Ishikawa (cell line): ENCODE data around the gene ADAM22.

Experiments used
- CEBPB ChIP-seq: IDR thresholded peaks from 2 replicates; pipeline ENCODE4 v1.6.1; 2012
- CREB1 ChIP-seq: IDR thresholded peaks from 2 replicates; pipeline ENCODE4 v1.6.1; 2012; ENCODE audit warnings: low read depth
- EGR1 ChIP-seq: IDR thresholded peaks from 2 replicates; pipeline ENCODE4 v1.6.1; 2012
- EP300 ChIP-seq: IDR thresholded peaks from 2 replicates; pipeline ENCODE4 v1.6.1; 2012; ENCODE audit warnings: borderline replicate concordance
- FOXM1 ChIP-seq: IDR thresholded peaks from 2 replicates; pipeline ENCODE4 v1.6.1; 2012; ENCODE audit warnings: low read depth, borderline replicate concordance
- MAX ChIP-seq: IDR thresholded peaks from 2 replicates; pipeline ENCODE4 v1.6.1; 2012
- NFIC ChIP-seq: IDR thresholded peaks from 2 replicates; pipeline ENCODE4 v1.6.1; 2012
- RAD21 ChIP-seq: IDR thresholded peaks from 2 replicates; pipeline ENCODE4 v1.6.1; 2012; ENCODE audit warnings: low read depth
- REST ChIP-seq: IDR thresholded peaks from 2 replicates; pipeline ENCODE4 v1.6.1; 2012; ENCODE audit warnings: low read depth, mild to moderate bottlenecking
- TAF1 ChIP-seq: IDR thresholded peaks from 2 replicates; pipeline ENCODE4 v1.6.1; 2012; ENCODE audit warnings: low read depth, mild to moderate bottlenecking
- TCF12 ChIP-seq: IDR thresholded peaks from 2 replicates; pipeline ENCODE4 v1.6.1; 2012; ENCODE audit warnings: low read depth
- TEAD4 ChIP-seq: IDR thresholded peaks from 2 replicates; pipeline ENCODE4 v1.6.1; 2012
- USF1 ChIP-seq: IDR thresholded peaks from 2 replicates; pipeline ENCODE4 v1.6.1; 2012
- YY1 ChIP-seq: IDR thresholded peaks from 2 replicates; pipeline ENCODE4 v1.6.1; 2012; ENCODE audit warnings: low read depth
- ZBTB7A ChIP-seq: IDR thresholded peaks from 2 replicates; pipeline ENCODE4 v1.6.1; 2012; ENCODE audit warnings: low read depth

ADAM22 gene

GRCh38 chr7:88214456-88214855 is 280.4 kb downstream of the ADAM22 start:
- TF ChIP-seq EP300 (no peak), CEBPB (no peak), ZBTB7A (no peak), NFIC (no peak), USF1 (no peak), TCF12 (no peak), MAX (no peak), RAD21 (no peak), FOXM1 (no peak), EGR1 (no peak), TAF1 (no peak), TEAD4 (no peak), REST (no peak)

GRCh38 chr7:88215295-88215694 is 281.2 kb downstream of the ADAM22 start:
- TF ChIP-seq CEBPB (peak; percentile 66), YY1 (no peak), MAX (no peak)

GRCh38 chr7:88216276-88216675 is 282.2 kb downstream of the ADAM22 start:
- TF ChIP-seq TAF1 (no peak), TCF12 (no peak), MAX (no peak), NFIC (no peak), USF1 (no peak), EGR1 (no peak), YY1 (no peak), RAD21 (no peak), CREB1 (no peak), EP300 (no peak), FOXM1 (no peak)

GRCh38 chr7:88217675-88218428 is 283.8 kb downstream of the ADAM22 start:
- TF ChIP-seq TAF1 (no peak), RAD21 (no peak), CEBPB (no peak), EGR1 (no peak), EP300 (no peak), YY1 (no peak), FOXM1 (no peak), TEAD4 (no peak), REST (no peak), ZBTB7A (no peak), TCF12 (no peak)

GRCh38 chr7:88218429-88218745 is 284.3 kb downstream of the ADAM22 start:
- TF ChIP-seq RAD21 (no peak), REST (no peak), MAX (no peak), CEBPB (no peak), EGR1 (no peak), NFIC (no peak), TEAD4 (no peak), YY1 (no peak)
